ENCODE results near the gene EDN2.

- TF ChIP-seq CTCF (IDR thresholded peaks at IDR 0.05 in 4 of 5, conservative IDR thresholded peaks at IDR 0.05 in 1 of 5), result no peak
- no peak for TF ChIP-seq POLR2A (IDR thresholded peaks at IDR 0.05)
Measured at GRCh38 chr1:41430582-41430981, 53.9 kb downstream of the EDN2 start.
